NCI-H345 treated with DMSO at 0.1 percent for 48 hours (cell line): ENCODE results near the gene FLNB.

Experiments used
- DNase-seq: peaks from one replicate; lab custom pipeline; 2025; ENCODE audit not compliant: unreplicated experiment; lab: John Stamatoyannopoulos, UW

The FLNB gene

DNA sequence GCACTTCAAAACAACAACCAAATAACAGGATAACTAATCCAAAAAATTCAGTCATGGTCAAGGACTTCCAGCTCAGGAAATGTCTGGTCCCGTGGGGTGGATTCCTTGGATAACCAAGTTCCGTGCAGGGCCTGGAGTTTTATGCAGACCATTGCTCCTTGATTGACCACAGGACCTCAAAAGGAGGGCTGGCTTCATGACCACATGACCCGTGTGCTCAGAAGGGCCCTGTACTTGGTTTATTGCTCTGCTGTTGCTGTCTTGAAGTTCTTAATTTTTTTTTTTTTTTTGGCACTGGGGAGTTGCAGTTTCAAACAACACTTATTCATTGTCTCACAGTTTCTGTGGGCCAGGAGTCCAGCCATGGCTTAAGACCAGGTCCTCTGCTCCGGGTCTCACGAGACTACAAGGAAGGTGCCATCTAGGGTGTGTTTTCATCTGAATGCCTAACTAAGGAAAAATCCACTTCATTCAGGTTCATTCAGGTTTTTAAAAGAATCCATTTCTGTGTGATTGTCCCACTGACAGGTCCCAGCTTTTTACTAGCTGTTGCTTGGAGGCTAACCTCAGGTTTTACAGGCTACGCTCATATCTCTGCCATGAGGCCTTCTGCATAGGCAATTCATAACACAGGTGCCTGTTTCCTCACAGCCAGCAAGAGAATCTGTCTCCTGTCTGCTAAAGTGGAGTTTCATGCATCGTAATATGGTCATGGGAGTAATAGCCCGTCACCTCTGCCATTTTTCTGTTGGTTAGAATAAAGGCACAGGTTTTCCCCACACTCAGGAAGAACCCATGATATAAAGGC lies 65.3 kb downstream of the FLNB start:
- no peak for DNase-seq

DNA sequence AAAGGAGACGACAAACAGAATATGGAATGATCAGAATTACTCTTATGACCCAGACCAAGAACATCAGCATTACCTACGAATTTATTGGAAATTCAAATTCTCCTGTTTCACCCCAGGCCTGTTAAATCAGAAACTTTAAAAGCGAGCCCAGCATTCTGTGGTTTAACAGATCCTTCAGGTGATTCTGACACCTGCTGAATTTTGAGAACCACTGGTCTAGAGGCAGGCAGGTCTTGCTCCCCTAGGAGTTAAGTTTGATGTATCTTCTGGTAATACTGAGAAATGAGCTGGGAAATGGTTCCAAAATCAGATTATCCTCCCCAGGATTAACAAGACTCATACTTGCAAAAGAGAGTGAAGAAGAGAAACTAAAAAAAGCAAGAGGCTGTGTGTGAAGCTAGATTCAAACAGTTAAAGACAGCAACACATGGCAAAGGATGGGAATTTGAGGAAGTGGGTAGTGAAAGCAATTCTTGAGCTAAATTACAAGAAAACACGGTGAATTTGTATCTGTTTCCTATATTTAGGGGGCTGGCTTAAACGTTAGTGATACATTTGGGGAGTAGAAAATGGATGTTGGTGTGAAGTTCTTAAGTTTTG lies 66.0 kb downstream of the FLNB start:
- no peak for DNase-seq

DNA sequence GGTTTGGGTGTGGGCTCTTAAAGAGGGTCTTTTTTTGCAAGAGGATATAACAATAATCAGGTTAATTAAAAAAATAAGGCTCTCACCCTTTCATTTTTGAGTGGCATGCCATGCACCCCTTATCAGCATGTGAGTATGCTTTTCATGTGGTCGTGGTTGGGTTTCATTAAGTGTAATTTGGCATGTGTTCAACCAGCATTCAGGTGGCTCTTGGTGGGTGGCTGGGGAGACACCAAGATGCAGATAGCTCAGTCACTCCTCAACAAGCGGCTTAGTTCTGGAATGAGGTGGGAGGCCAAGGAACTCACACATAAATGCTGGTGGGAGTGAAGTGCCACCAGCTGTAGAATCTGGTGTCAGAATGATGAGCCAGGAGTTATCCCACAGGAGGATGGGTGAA lies 66.8 kb downstream of the FLNB start:
- no peak for DNase-seq

DNA sequence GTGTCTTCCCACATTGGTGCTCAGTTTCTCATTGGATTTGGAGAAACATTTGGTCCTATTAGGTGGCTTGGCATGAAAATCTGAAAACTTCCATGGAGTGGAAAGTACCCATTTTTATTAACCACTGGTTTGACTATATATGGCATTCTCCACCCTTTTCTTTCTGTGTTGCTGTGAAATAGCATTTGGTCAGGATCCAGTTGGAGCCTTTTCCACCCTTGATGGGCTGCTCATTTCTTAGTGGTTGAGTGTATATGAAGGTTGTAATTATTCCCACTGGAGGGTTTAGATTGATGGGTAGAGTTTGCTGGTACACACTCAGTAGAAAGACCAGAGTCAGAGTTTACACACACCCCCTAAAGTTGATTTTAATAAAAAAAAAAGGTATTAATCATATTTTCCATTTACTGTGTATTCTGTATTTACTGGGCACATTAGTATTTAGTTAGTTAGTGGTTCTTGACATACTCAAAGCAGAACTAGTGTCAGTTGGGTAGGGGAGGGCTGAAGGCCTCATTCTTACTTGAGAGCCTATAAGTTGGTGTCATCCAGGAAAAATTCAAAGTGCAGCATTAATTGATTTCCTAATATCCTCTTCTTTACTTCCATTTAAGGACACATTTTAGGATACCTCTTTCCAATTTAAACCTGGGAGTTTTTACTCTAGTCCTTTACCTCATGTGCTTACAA lies 69.5 kb downstream of the FLNB start:
- no peak for DNase-seq

DNA sequence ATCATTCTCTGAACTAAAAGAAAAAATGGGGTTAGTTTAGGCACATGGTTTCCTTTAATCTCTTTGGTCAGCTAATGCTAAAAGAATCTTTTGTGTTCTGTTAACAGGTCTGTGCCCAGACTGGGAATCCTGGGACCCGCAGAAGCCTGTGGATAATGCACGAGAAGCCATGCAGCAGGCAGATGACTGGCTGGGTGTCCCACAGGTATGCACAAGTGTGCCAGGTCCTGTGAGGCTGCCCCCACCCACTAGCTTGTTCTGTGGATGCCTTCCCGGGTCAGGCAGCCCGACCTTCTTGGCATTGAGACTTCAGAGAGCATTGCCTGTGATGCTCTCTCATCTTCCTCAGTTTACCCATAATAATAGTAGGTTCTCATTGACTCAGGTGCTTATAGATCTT lies 70.4 kb downstream of the FLNB start:
- DNase-seq = no peak

DNA sequence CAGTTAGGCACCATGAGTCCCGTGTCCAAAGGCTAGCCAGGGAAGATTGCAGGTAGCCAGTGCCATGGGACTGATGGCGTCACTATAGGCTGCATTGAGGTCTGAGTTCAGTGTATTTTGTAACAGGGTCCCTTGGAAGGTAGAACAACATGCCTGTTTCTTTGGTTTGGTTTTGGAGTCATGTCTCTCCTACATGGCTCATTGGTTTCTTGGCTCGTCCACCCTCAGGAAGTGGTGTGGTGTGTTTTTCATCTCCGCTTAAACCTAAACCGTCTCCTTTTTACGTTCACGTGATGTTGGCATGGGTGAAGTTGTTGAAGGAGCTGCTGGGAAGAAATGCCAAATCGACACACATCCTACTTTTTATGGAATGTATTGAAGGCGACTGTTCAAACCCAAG lies 71.6 kb downstream of the FLNB start:
- no peak for DNase-seq

DNA sequence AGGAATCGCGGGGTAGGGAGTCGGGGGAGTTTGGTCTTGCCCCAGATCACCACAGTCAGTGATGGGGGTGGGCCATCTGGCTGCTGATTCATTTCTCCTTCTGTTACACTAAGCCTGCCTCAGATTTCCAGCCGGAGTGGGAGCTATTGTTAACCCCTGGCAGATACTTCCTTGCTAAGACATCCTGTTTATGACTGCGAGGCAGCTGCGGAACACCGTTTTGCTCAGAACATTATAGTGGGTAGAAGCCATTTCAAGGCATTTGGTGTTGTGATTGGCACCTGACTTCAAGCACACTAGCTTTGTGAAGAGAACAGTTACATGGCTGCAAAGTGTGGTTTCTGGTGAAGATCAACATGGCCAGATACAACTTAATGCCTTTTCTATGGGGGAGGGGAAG lies 73.8 kb downstream of the FLNB start:
- DNase-seq = no peak

DNA sequence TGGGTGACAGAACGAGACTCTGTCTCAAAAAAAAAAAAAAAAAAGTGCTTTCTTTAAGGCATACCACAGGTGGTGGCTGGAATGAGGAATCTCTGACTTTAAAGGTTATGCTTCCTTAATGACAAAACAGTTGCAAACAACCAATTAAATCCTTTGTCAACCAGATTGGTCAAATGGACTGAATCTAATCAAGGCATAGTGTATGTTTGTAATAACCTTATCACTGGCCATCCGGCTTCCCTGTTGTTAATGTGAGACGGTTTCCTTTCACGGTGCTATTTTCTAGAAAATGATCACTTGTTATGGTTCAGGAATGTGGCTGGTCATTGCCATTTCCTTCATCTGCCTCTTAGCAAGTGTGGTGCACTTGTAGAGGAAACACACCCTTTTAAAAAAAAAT lies 75.9 kb downstream of the FLNB start:
- DNase-seq = no peak

DNA sequence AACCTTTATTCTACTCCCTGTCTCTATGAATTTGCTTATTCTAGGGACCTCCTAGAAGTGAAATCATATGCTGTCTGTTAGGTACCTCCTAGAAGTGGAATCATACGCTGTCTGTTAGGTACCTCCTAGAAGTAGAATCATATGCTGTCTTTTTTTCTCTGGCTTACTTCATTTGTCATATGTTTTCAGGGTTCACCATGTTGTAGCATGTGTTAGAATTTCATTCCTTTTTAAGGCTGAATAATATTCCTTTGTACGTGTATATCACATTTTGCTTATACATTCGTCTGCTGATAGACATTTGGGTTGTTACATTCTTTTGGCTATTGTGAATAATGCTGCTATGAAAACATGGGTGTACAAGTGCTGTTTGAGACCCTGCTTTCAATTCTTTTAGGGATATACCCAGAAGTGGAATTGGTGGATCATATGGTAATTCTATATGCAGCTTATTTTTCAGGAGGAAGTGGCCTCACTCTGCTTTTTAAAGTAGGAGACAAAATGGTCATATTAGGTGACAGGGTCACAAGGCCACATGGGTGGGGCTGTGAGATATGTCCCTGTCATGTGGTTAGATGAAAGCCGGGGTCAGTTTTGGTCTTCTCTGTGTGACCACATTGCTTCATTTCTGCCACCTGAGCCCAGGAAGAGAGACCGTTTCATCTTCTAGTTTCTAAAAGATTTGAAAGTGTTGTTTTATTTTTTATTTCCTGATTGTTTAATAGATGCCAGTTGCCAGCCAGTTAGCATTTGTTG lies 76.7 kb downstream of the FLNB start:
- no peak for DNase-seq

DNA sequence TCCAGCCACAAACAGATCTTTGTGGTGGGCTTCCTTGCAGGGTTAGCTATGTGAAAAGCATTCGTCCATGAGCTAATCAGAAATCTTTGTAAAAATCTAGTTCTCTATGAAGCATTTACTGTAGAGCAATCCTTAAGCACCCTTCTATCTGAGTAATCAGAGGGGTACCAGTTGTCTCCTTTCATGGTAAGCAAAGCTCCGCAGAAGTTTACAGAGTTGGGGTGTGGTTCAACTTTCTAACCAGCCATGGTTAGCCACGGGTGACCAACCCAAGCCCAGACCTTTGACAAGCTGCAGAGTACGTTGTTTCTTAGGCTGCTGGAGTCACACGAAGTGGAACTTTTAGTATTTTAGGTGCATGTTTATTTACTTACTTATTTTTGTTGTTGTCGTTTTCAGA lies 77.4 kb downstream of the FLNB start:
- DNase-seq = no peak

DNA sequence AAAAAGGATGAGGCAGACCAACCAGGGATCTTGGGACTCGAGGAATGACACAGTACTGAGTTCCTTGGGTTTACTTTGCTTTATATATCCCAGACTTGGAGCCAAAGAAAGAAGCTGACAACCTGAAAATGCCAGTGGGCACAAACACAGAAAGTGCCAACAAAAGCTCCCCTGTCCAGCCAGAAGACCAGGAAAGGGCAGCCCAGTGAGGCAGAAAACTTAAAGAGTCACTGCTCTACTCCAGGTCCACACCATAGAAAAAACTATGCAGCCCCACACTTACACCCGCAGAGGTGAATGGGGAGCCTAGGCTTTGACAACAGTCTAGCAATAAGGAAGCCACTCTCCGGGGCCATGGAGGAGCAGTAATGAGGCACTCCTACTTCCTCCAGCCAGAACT lies 80.3 kb downstream of the FLNB start:
- no peak for DNase-seq

DNA sequence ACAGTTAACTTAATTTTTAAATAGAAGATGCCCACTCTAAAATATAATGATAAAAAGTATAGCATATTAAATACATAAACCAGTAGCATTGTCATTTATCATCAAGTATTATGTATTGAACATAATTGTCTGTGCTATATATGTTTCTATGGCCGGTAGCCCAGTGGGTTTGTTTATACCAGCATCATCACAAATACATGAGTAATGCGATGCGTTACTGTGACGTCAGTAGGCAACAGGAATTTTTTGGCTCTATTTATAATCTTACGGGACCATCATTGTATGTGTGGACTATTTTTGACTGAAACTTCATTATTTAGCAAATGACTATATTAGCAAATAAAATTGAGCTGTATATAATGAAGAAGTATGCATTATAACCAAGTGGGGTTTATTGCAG lies 82.1 kb downstream of the FLNB start:
- DNase-seq = no peak

DNA sequence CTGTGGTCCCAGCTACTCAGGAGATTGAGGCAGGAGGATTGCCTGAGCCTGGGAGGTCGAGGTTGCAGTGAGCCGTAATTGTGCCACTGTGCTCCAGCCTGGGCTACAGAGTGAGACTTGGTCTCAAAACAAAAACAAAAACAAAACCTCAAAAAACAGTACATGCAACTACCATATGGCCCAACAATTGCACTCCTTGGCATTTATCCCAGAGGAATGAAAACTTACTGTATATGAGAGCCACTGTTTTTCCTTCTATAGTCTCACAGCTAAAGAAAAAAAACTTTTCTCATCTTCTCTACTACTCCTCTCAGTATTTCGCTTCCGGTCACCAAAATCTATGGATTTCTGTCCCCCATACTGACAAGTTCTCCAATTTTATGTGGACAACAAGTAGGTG lies 84.3 kb downstream of the FLNB start:
- DNase-seq = no peak

DNA sequence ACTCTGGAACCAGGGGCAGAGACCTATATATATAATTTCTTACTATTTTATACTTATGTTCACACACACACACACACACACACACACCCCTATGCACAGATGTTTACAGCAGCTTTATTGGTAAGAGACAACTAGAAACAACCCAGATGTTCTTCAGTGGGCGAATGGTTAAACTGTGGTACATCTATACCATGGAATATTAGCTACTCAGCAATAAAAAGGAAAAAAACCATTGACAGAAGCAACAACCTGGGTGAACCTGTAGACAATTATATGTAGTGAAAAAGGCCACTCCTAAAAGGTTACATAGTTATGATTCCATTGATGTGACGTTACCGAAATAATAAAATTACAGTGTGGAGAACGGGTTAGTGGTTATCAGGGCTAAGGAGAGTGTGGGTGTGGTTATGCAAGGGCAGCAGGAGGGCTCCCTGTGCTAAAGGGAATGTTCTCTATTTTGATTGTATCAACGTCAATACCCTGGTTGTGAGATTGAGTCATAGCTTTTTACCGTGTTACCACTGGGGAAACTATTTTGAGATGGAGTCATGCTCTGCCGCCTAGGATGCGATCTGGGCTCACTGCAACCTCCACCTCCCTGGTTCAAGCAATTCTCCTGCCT lies 85.5 kb downstream of the FLNB start:
- no peak for DNase-seq

DNA sequence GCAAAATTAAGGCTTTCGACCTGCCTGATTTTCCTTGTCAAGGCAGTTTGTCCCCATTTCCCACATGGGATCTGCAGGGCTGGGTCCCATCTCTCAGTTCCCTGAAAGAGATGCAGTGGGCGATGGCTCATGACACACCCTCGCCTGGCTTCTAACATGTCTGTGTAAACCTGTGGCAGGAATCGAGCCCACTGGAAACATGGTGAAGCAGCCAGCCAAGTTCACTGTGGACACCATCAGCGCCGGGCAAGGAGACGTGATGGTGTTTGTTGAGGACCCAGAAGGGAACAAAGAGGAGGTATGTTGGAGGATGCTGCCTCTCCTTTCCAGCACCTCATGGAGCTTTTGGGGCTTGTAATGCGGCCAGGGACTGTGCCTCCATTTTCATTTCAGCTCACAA lies 86.4 kb downstream of the FLNB start:
- DNase-seq = no peak

DNA sequence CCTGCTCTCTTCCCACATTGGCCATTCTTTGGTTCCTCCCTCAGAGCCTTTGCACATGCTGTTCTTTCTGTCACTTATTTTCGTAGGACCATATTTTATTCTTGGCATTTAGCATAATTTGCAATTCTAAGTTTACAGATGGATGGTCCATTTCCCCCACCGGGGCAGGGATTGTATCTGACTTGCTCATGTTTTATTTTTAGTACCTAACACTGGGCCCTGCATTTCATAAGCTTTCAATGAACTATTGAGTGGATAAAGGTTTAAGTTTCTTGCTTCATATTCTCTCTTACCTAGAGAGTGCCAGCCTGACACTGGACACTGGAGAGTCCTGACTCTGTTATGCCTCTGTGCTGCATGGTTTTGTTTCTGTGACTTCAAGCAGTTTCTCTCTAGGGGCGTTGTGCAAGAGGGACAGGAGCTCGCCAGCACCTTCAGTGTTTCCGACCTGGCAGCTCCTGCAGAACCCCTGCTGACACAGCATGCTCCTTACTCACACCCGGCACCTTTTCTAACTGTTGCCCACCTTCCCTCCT lies 87.4 kb downstream of the FLNB start:
- no peak for DNase-seq

DNA sequence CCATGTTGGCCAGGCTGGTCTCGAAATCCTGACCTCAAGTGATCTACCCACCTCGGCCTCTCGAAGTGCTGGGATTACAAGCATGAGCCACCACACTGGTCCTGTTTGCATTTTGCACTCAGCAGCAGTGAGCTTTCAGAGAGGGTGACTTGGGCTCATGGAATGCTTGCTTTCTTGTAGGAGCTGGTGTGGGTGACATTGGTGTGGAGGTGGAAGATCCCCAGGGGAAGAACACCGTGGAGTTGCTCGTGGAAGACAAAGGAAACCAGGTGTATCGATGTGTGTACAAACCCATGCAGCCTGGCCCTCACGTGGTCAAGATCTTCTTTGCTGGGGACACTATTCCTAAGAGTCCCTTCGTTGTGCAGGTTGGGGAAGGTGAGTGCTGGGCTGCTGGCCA lies 90.3 kb downstream of the FLNB start:
- no peak for DNase-seq

DNA sequence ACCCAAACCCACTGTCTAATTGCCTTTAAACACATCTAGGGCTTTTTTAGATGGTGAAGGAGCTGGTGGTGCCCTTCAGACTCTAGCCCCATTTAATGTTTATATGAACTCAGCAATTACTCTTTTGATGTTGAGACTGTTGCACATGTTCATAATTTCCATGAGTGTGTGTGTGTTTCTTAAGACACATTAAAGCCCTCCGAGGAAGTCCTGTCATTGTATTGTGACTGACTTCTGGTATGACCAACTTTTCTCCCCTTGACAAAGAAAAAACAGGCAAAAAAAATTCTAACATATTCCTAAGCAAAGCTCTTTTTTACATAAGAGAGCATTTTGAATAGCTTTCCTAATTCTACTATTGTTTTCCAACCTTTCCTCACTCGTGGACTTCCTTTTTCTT lies 91.6 kb downstream of the FLNB start:
- no peak for DNase-seq

DNA sequence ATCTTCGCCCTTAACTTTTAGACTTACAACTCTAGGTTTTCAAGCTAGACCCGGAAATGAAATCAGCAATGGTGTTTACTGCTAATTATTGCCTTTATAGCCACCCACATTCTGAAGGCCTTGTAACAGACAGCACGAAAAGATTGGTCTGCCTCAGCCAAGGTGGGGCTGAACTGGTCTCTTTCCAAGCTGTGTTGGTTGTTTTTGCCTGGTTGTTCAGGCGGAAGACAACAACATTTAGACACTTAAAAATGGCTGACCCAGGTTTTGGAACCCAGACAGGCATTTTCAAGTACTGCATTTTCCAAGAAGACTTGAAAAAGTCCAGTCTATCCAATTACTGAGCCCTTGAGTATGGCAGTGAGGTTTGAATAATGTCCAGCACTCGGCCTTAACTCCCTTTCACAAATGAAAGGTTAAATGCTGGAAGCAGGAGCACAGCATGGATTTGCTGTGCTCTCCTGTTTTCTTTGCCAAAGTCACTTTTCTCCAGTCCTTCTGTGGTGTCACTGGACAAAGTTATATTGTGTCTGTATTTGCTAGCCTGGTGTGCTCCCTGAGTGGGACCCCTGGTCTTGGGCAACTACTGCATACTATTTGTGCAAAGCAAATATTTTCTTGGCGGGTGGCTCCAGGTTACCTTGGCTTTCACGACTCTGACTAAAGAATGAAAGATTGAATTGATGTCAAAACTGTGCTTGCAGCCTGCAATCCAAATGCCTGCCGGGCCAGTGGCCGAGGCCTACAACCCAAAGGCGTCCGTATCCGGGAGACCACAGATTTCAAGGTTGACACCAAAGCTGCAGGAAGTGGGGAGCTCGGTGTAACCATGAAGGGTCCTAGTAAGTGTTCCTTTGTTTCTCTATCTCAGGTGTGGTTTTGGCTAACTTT lies 93.5 kb downstream of the FLNB start:
- DNase-seq = no peak

DNA sequence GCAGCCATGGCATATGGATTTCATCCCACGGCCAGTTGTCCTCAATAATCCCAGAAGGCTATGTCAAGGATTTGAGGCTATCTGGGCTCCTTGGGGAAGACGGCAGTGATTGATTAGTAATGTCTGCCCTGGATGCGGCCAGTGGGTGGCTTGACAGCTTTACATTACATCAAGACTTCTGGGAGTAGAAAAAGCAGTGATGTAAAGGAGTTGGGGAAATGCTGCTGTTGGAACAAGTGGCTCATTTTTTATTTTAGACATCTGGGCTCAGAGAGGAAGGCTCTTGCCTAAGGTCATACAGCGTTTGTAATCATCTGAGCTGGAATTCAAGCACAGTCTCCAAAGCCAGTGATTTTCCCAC lies 94.1 kb downstream of the FLNB start:
- no peak for DNase-seq
